Measurements from ENCODE around the gene ADSS1.
A peak's percentile ranks its signal among the peaks of the same experiment; 100 is the strongest.
"Not testable (repeated sequence)": the region's sequence is repeated elsewhere in the genome, so short reads cannot be mapped to it uniquely, and the experiment has no call there.

The ADSS1 gene

GRCh38 chr14:104717646-104718045 lies 6.4 kb upstream of the ADSS1 start:
- no peak for DNase-seq

GRCh38 chr14:104718147-104718546 lies 5.9 kb upstream of the ADSS1 start:
- no peak for DNase-seq

- DNase-seq, result no peak
Observed at GRCh38 chr14:104718871-104719270, 5.2 kb upstream of the ADSS1 start.

GRCh38 chr14:104719343-104719742 lies 4.7 kb upstream of the ADSS1 start:
- DNase-seq, result no peak

GRCh38 chr14:104721505-104722431 lies 2.3 kb upstream of the ADSS1 start:
- DNase-seq, result no peak

GRCh38 chr14:104722938-104723650 lies 935 bp upstream of the ADSS1 start:
- peak in 1 of 4 experiments; percentile 27 for DNase-seq

GRCh38 chr14:104724407-104724980 lies 465 bp downstream of the ADSS1 start:
- DNase-seq, result no peak

GRCh38 chr14:104724981-104725771 lies 1.1 kb downstream of the ADSS1 start:
- peak in 3 of 4 experiments; percentile 16 to 43 (median 30) for DNase-seq

GRCh38 chr14:104725772-104726548 lies 1.9 kb downstream of the ADSS1 start:
- DNase-seq, result no peak

- peak in 1 of 4 experiments; percentile 35 for DNase-seq
Observed at GRCh38 chr14:104726600-104727451, 2.8 kb downstream of the ADSS1 start.

GRCh38 chr14:104728631-104729030 lies 4.6 kb downstream of the ADSS1 start:
- no peak for DNase-seq

- DNase-seq, result not testable (repeated sequence)
Observed at GRCh38 chr14:104729176-104729834, 5.3 kb downstream of the ADSS1 start.

GRCh38 chr14:104729835-104730181 lies 5.8 kb downstream of the ADSS1 start:
- DNase-seq, result no peak

- no peak for DNase-seq
Observed at GRCh38 chr14:104730487-104730886, 6.5 kb downstream of the ADSS1 start.

- DNase-seq, result no peak
Observed at GRCh38 chr14:104731320-104732294, 7.6 kb downstream of the ADSS1 start.

GRCh38 chr14:104732355-104732804 lies 8.4 kb downstream of the ADSS1 start:
- no peak for DNase-seq

- no peak for DNase-seq
Observed at GRCh38 chr14:104732931-104733681, 9.1 kb downstream of the ADSS1 start.

- no peak for DNase-seq
Observed at GRCh38 chr14:104734051-104734587, 10.1 kb downstream of the ADSS1 start.

Measured in suppressor macrophage (primary cell).